ENCODE data around the gene MYD88. TPM values are rescaled to one million over a fixed set of nuclear protein-coding genes. Genes with fewer than 3 reads are reported as not detected.

MYD88 gene
- total RNA-seq, 1 experiment from 2014 or later, result 21.2 TPM

DNA sequence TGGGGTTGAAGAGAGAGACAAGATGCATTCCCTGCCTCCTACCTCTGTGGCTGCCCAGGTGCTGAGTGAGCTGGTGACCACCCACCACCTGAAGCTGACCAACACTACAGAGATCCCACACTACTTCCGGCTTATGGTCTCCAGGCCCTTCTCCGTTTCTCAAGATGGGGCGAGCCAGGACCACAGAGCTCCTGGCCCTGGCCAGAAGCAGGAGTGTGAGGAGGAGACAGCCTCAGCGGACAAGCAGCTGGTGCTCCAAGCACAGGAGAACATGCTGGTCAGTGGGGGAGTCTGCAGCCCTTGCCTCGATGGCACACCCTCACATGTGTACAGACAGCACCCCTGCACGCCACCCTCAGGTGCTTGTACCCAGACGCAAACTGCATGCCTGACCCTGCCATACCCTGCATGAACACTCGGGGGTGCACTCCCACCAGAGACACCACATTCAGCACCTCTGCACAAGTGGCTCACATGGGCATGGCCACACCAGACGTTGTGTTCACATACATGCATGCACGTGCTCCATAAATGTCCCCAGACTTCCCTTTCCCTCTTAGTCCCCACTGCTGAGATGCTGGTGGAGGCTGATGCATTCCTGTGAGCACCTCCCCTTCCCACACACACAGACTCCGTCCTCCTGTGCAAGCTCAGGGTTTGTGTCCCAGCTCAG lies 20.6 kb upstream of the MYD88 start:
- CTCF ChIA-PET, result interaction anchor here (1.5 to 1.7 kb wide), 2 partner anchors 16 to 47 kb away, joined by 3 to 8 read pairs; partner anchors contain the start of gene OXSR1
- no TSS peak for BruUV-seq (replicated peaks)
- TF ChIP-seq, protein P1, sequence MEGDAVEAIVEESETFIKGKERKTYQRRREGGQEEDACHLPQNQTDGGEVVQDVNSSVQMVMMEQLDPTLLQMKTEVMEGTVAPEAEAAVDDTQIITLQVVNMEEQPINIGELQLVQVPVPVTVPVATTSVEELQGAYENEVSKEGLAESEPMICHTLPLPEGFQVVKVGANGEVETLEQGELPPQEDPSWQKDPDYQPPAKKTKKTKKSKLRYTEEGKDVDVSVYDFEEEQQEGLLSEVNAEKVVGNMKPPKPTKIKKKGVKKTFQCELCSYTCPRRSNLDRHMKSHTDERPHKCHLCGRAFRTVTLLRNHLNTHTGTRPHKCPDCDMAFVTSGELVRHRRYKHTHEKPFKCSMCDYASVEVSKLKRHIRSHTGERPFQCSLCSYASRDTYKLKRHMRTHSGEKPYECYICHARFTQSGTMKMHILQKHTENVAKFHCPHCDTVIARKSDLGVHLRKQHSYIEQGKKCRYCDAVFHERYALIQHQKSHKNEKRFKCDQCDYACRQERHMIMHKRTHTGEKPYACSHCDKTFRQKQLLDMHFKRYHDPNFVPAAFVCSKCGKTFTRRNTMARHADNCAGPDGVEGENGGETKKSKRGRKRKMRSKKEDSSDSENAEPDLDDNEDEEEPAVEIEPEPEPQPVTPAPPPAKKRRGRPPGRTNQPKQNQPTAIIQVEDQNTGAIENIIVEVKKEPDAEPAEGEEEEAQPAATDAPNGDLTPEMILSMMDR (IDR thresholded peaks at IDR 0.05; ENCODE audit: insufficient read depth in 1 of 2, low read depth in 1 of 2, low read length in 1 of 2, severe bottlenecking in 1 of 2, unreplicated experiment in 1 of 2), result peak; percentile 62 to 85
- H3K27me3 Mint-ChIP-seq (ENCODE audit: insufficient read depth, unreplicated experiment), result no peaks in the 10 kb centered on the region
- peaks cover 28% of the 10 kb centered on the region for H3K4me1 Mint-ChIP-seq (ENCODE audit: low read depth, unreplicated experiment)
- no peaks in the 10 kb centered on the region for H3K9me3 Mint-ChIP-seq (ENCODE audit: unreplicated experiment)
- no peak overlapping the region for H3K4me3 ChIP-seq (ENCODE audit: low read depth, low read length)
- H3K36me3 Mint-ChIP-seq (ENCODE audit: insufficient read depth, unreplicated experiment), result peaks cover 84% of the 10 kb centered on the region
- peak overlapping the region; percentile 46 for H3K27ac Mint-ChIP-seq (ENCODE audit: unreplicated experiment)
- H3K4me1 ChIP-seq, result 0 out of 2 replicates have a peak, but pooled peaks cover 3% of the 10 kb centered on the region
- H3K4me3 Mint-ChIP-seq (ENCODE audit: unreplicated experiment), result no peak overlapping the region
- POLR2A ChIA-PET, result interaction anchor here (0.5 to 1.3 kb wide), 2 partner anchors 47 to 62 kb away, joined by 6 to 7 read pairs; partner anchors contain the start of gene OXSR1
- no peaks in the 10 kb centered on the region for H3K9me3 ChIP-seq
- intact Hi-C loops (cut with micrococcal nuclease; ENCODE audit: unreplicated experiment), result loop anchor here (1.0 kb wide), 4 partner anchors 19 to 180 kb away; partner anchors contain the start of gene ACAA1
- peak; percentile 82 to 83 for DNase-seq
- no peaks in the 10 kb centered on the region for H3K27me3 ChIP-seq (replicated peaks; ENCODE audit: control insufficient read depth, insufficient read depth, low read length)
- H3K36me3 ChIP-seq (ENCODE audit: control insufficient read depth, insufficient read depth, low read length), result peaks cover 13% of the 10 kb centered on the region

DNA sequence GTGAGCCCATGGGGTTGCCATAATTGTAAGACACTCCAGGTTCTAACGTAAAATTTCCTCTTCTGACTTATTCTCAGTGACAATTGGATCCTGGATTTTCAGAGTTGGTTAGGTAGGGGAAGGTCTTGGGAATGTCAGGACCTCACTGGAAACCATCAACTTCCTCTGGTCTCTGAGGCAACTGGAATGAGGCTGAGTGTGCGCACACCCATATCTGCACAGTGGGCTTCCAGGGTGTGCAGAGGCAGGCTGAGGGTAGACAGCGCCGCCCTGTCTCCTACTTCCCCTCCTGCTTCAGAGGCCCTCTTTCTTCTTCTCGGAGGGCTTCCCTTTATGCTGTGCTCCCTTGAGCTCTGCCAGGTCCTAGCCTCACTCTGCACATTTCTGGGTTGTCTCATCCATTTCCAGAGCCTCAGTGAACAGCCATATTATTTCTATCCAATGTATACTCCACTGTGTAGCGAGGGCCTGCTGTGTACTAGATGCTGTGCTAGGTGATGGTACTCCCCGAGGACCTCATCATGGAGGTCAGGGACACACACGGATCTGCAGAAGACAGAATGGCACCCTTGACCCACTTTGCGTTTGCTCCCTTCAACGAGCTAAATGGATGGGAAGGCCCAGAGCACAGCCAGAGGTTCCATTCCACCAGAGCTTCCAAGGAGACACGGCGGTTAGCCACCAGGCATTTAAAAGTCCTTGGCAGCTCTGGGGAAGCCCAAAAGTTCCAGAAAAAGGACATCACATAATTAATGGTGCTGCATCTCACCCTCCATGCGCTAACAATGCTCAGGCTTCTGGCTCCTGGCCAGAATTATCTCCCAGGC lies 19.8 kb upstream of the MYD88 start:
- TSS peak; percentile 12 for BruUV-seq (replicated peaks)
- H3K4me1 ChIP-seq, result 0 out of 2 replicates have a peak, but pooled peaks cover 3% of the 10 kb centered on the region
- Mint-ChIP-seq H3K4me1 (ENCODE audit: low read depth, unreplicated experiment) (peaks cover 28% of the 10 kb centered on the region), H3K9me3 (ENCODE audit: unreplicated experiment) (no peaks in the 10 kb centered on the region), H3K27ac (ENCODE audit: unreplicated experiment) (no peak overlapping the region), H3K4me3 (ENCODE audit: unreplicated experiment) (no peak overlapping the region), H3K36me3 (ENCODE audit: insufficient read depth, unreplicated experiment) (peaks cover 91% of the 10 kb centered on the region), H3K27me3 (ENCODE audit: insufficient read depth, unreplicated experiment) (no peaks in the 10 kb centered on the region)
- TF ChIP-seq, protein P1 (IDR thresholded peaks at IDR 0.05; ENCODE audit: insufficient read depth in 1 of 2, low read depth in 1 of 2, low read length in 1 of 2, severe bottlenecking in 1 of 2, unreplicated experiment in 1 of 2), result no peak
- H3K9me3 ChIP-seq, result no peaks in the 10 kb centered on the region
- peaks cover 15% of the 10 kb centered on the region for H3K36me3 ChIP-seq (ENCODE audit: control insufficient read depth, insufficient read depth, low read length)
- H3K27me3 ChIP-seq (replicated peaks; ENCODE audit: control insufficient read depth, insufficient read depth, low read length), result no peaks in the 10 kb centered on the region
- peak in 1 of 2 experiments; percentile 33 for DNase-seq
- POLR2A ChIA-PET, result interaction anchor here (1.2 to 2.0 kb wide), 2 partner anchors 15 to 47 kb away, joined by 3 to 5 read pairs; partner anchors contain the start of gene OXSR1
- CTCF ChIA-PET, result interaction anchor here (1.5 kb wide), 1 partner anchor 15 kb away, joined by 3 read pairs; no protein-coding TSS in a partner anchor
- intact Hi-C loops (cut with micrococcal nuclease; ENCODE audit: unreplicated experiment), result loop anchor here (1.0 kb wide), 4 partner anchors 19 to 180 kb away; partner anchors contain the start of gene ACAA1
- H3K4me3 ChIP-seq (ENCODE audit: low read depth, low read length), result no peak overlapping the region

DNA sequence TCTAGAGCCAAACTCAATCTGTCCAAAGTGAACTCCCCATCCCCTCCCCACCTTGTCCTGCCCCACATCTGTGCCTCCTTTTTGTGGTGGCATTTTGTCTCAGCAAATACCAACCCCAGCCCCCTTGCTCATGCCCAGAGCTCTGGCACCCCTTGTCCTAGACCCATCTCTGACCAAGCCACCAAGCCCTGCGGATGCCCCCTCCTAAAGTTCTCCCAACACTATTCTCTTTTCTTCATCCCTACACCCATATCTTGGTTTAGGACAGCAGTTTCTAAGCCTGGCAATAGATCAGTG lies 19.3 kb upstream of the MYD88 start:
- H3K4me3 ChIP-seq (ENCODE audit: low read depth, low read length), result no peak overlapping the region
- TF ChIP-seq, protein P1 (IDR thresholded peaks at IDR 0.05; ENCODE audit: insufficient read depth in 1 of 2, low read depth in 1 of 2, low read length in 1 of 2, severe bottlenecking in 1 of 2, unreplicated experiment in 1 of 2), result no peak
- CTCF ChIA-PET, result no interaction called here
- no peaks in the 10 kb centered on the region for H3K9me3 ChIP-seq
- no peaks in the 10 kb centered on the region for H3K27me3 ChIP-seq (replicated peaks; ENCODE audit: control insufficient read depth, insufficient read depth, low read length)
- H3K27me3 Mint-ChIP-seq (ENCODE audit: insufficient read depth, unreplicated experiment), result no peaks in the 10 kb centered on the region
- intact Hi-C loops (cut with micrococcal nuclease; ENCODE audit: unreplicated experiment), result no loop called here
- H3K4me1 ChIP-seq, result peaks cover 6% of the 10 kb centered on the region; the same call in 1 of the 2 replicates
- no peak overlapping the region for H3K27ac Mint-ChIP-seq (ENCODE audit: unreplicated experiment)
- no peak overlapping the region for H3K4me3 Mint-ChIP-seq (ENCODE audit: unreplicated experiment)
- peaks cover 15% of the 10 kb centered on the region for H3K36me3 ChIP-seq (ENCODE audit: control insufficient read depth, insufficient read depth, low read length)
- peaks cover 92% of the 10 kb centered on the region for H3K36me3 Mint-ChIP-seq (ENCODE audit: insufficient read depth, unreplicated experiment)
- H3K9me3 Mint-ChIP-seq (ENCODE audit: unreplicated experiment), result no peaks in the 10 kb centered on the region
- H3K4me1 Mint-ChIP-seq (ENCODE audit: low read depth, unreplicated experiment), result peaks cover 28% of the 10 kb centered on the region
- BruUV-seq (replicated peaks), result no TSS peak
- POLR2A ChIA-PET, result interaction anchor here (1.2 to 2.0 kb wide), 2 partner anchors 14 to 46 kb away, joined by 3 to 5 read pairs; partner anchors contain the start of gene OXSR1
- DNase-seq, result no peak

Measured in Caco-2 (cell line).